Gastroesophageal sphincter (tissue), 4 donors: Measurements from ENCODE around the gene CIP2A. TPM values are rescaled to one million over a fixed set of nuclear protein-coding genes. Genes with fewer than 3 reads are reported as not detected.

Source experiments
- ATAC-seq: fragments of 150-250 bp; one replicate; pipeline ENCODE4 v1.9.1; 2016; ENCODE audit warnings: mild to moderate bottlenecking, moderate library complexity
- H3K27ac ChIP-seq, 4 donors: fragments of 200-600 bp; sonication (generic) in 3 of 4; 1 replicate in 3 of 4; 2 replicates in 1 of 4; pipeline ENCODE4 v1.5.1; 2016 to 2019
- H3K27me3 ChIP-seq: fragments of 200-600 bp; sonication (generic); one replicate; pipeline ENCODE4 v1.5.1; 2019
- H3K36me3 ChIP-seq, 2 donors: fragments of 200-600 bp; sonication (generic); one replicate each; pipeline ENCODE4 v1.5.1; 2019; ENCODE audit warnings: control low read depth in 1 of 2
- H3K4me1 ChIP-seq, 3 donors: fragments of 200-600 bp; sonication (generic); 1 replicate in 2 of 3; 2 replicates in 1 of 3; pipeline ENCODE4 v1.5.1; 2016 to 2019; ENCODE audit warnings: control low read depth in 2 of 3
- H3K4me3 ChIP-seq, 2 donors: fragments of 200-600 bp; sonication (generic); one replicate each; pipeline ENCODE4 v1.5.1; 2019; ENCODE audit warnings: mild to moderate bottlenecking in 1 of 2, moderate library complexity in 1 of 2
- H3K9me3 ChIP-seq, 3 donors: fragments of 200-600 bp; sonication (generic); one replicate each; pipeline ENCODE4 v1.5.1; 2017 to 2019; ENCODE audit warnings: control low read depth in 2 of 3
- CTCF ChIP-seq, 4 experiments: fragments of 200-600 bp in 2 of 4; fragments of 450-650 bp in 2 of 4; sonication (generic) in 1 of 4; IDR thresholded peaks; one replicate each; pipeline ENCODE4 v1.5.1; 2017 to 2019; ENCODE audit warnings: antibody characterized with exemption in 4 of 4, mild to moderate bottlenecking in 2 of 4, moderate library complexity in 2 of 4
- EP300 ChIP-seq: sonication (generic); formaldehyde crosslinking; IDR thresholded peaks from one replicate; pipeline ENCODE4 v1.6.1; 2017; ENCODE audit warnings: antibody characterized with exemption, mild to moderate bottlenecking
- POLR2A ChIP-seq, 2 donors: fragments of 450-650 bp; IDR thresholded peaks; one replicate each; pipeline ENCODE4 v1.6.1; 2017; ENCODE audit warnings: antibody characterized with exemption in 2 of 2, mild to moderate bottlenecking in 2 of 2, moderate library complexity in 1 of 2
- POLR2AphosphoS5 ChIP-seq: sonication (generic); formaldehyde crosslinking; IDR thresholded peaks from one replicate; pipeline ENCODE4 v1.6.1; 2017; ENCODE audit warnings: antibody characterized with exemption
- WGBS, 2 donors: methylation state at CpG; one replicate each; pipeline ENCODE4 v1.1.5; 2018; ENCODE audit warnings: low coverage in 1 of 2; 5-methylcytosine and 5-hydroxymethylcytosine counted together
- total RNA-seq, 4 donors: library from RNA; depleted of rRNA; stranded (reverse); fragments of >200 nt; gene quantifications; one replicate each; pipeline ENCODE4 v1.1.0, GENCODE V29; 2016

Gene CIP2A
- total RNA-seq, 4 donors from 2014 or later = 1.7 to 4.6 (median 2.4) TPM

GRCh38 chr3:108566599-108566998 is 22.6 kb downstream of the CIP2A start:
- TF ChIP-seq EP300 (no peak), POLR2A (IDR thresholded peaks at IDR 0.05) (no peak), CTCF (IDR thresholded peaks at IDR 0.05) (no peak), POLR2AphosphoS5 (no peak)
- no peaks in the 10 kb centered on the region for H3K27me3 ChIP-seq
- no peak overlapping the region for H3K4me3 ChIP-seq
- no peaks in the 10 kb centered on the region for H3K36me3 ChIP-seq
- H3K9me3 ChIP-seq = no peaks in the 10 kb centered on the region
- H3K27ac ChIP-seq = no peak overlapping the region
- H3K4me1 ChIP-seq = no peaks in the 10 kb centered on the region
- ATAC-seq = no peak
- WGBS, 2 donors = 94 to 100% methylated on average over 1 of the region's 1 CpG

- Histone ChIP-seq H3K27ac (no peak overlapping the region), H3K9me3 (no peaks in the 10 kb centered on the region), H3K27me3 (no peaks in the 10 kb centered on the region), H3K4me1 (no peaks in the 10 kb centered on the region), H3K36me3 (peaks cover 0 to under 1% of the 10 kb centered on the region in 2 donors), H3K4me3 (no peak overlapping the region)
- TF ChIP-seq CTCF (IDR thresholded peaks at IDR 0.05) (no peak), EP300 (no peak), POLR2AphosphoS5 (no peak), POLR2A (IDR thresholded peaks at IDR 0.05) (no peak)
- ATAC-seq = no peak
- 97 to 100% methylated on average over 3 of the region's 3 CpGs for WGBS, 2 donors
Measured at GRCh38 chr3:108565506-108565905, 23.7 kb downstream of the CIP2A start.

- Histone ChIP-seq H3K27ac (no peak overlapping the region), H3K4me3 (no peak overlapping the region), H3K27me3 (no peaks in the 10 kb centered on the region), H3K9me3 (no peaks in the 10 kb centered on the region), H3K4me1 (no peaks in the 10 kb centered on the region), H3K36me3 (peaks cover 0 to 6% of the 10 kb centered on the region in 2 donors)
- no peak for ATAC-seq
- no peak for TF ChIP-seq CTCF (IDR thresholded peaks at IDR 0.05)
- TF ChIP-seq EP300 = no peak
- no peak for TF ChIP-seq POLR2AphosphoS5
- TF ChIP-seq POLR2A (IDR thresholded peaks at IDR 0.05) = no peak
Measured at GRCh38 chr3:108564564-108564963, 24.7 kb downstream of the CIP2A start.

- Histone ChIP-seq H3K9me3 (no peaks in the 10 kb centered on the region), H3K36me3 (peaks cover 0 to 6% of the 10 kb centered on the region in 2 donors), H3K27me3 (no peaks in the 10 kb centered on the region), H3K4me3 (no peak overlapping the region), H3K4me1 (no peaks in the 10 kb centered on the region), H3K27ac (no peak overlapping the region)
- ATAC-seq = no peak
- 74 to 92% methylated on average over 2 of the region's 2 CpGs for WGBS, 2 donors
- TF ChIP-seq CTCF (IDR thresholded peaks at IDR 0.05) = no peak
- TF ChIP-seq POLR2AphosphoS5 = no peak
- TF ChIP-seq POLR2A (IDR thresholded peaks at IDR 0.05) = no peak
- no peak for TF ChIP-seq EP300
Measured at GRCh38 chr3:108562565-108562964, 26.7 kb downstream of the CIP2A start.

GRCh38 chr3:108555966-108556581 is 33.2 kb downstream of the CIP2A start:
- 72 to 73% methylated on average over 2 of the region's 2 CpGs for WGBS, 2 donors
- Histone ChIP-seq H3K27me3 (no peaks in the 10 kb centered on the region), H3K4me3 (no peak overlapping the region), H3K27ac (no peak overlapping the region), H3K9me3 (no peaks in the 10 kb centered on the region), H3K36me3 (peaks cover 0 to 6% of the 10 kb centered on the region in 2 donors), H3K4me1 (peaks cover 0 to 18% (median 0%) of the 10 kb centered on the region in 3 donors)
- TF ChIP-seq POLR2AphosphoS5 = no peak
- no peak for ATAC-seq
